Lung (tissue), 12 donors: ENCODE measurements around the gene CTDSP2. TPM values are rescaled to one million over a fixed set of nuclear protein-coding genes. Genes with fewer than 3 reads are reported as not detected.

Source experiments
- ATAC-seq: fragments of 200-7000 bp; cut with Tn5 transposase; one replicate; pipeline ENCODE4 v1.9.1; 2020; ENCODE audit warnings: moderate number of reproducible peaks; ENCODE audit not compliant: insufficient read depth, low FRiP score
- DNase-seq, 3 donors: peaks; one replicate each; pipeline ENCODE4 v3.0.0-alpha.2; 2013 to 2017
- H3K27ac ChIP-seq, 2 donors: one replicate each; pipeline ENCODE4 v1.5.1; 2013; ENCODE audit warnings: mild to moderate bottlenecking in 2 of 2, moderate library complexity in 2 of 2, control low read depth in 1 of 2, inconsistent platforms in 1 of 2, low read depth in 1 of 2, low read length in 1 of 2
- H3K27me3 ChIP-seq, 3 donors: one replicate each; pipeline ENCODE4 v1.5.1; 2013; ENCODE audit warnings: low read length in 2 of 3; ENCODE audit not compliant: control insufficient read depth in 3 of 3, insufficient read depth in 3 of 3
- H3K36me3 ChIP-seq, 4 donors: one replicate each; pipeline ENCODE4 v1.5.1; 2013; ENCODE audit warnings: low read length in 4 of 4, mild to moderate bottlenecking in 1 of 4, moderate library complexity in 1 of 4; ENCODE audit not compliant: control insufficient read depth in 4 of 4, insufficient read depth in 4 of 4
- H3K4me1 ChIP-seq, 5 donors: one replicate each; pipeline ENCODE4 v1.5.1; 2013; ENCODE audit warnings: low read length in 5 of 5, mild to moderate bottlenecking in 2 of 5, moderate library complexity in 1 of 5; ENCODE audit not compliant: control insufficient read depth in 5 of 5, insufficient read depth in 5 of 5
- H3K4me3 ChIP-seq: one replicate; pipeline ENCODE4 v1.5.1; 2013; ENCODE audit warnings: mild to moderate bottlenecking, control low read depth, moderate library complexity
- H3K9ac ChIP-seq, 2 donors: one replicate each; pipeline ENCODE4 v1.5.1; 2013; ENCODE audit warnings: low read length in 2 of 2, control low read depth in 1 of 2; ENCODE audit not compliant: insufficient read depth in 1 of 2
- H3K9me3 ChIP-seq, 4 donors: one replicate each; pipeline ENCODE4 v1.5.1; 2013; ENCODE audit warnings: low read length in 3 of 4, mild to moderate bottlenecking in 1 of 4, moderate library complexity in 1 of 4; ENCODE audit not compliant: control insufficient read depth in 4 of 4, insufficient read depth in 3 of 4
- WGBS, 2 donors: extraction: QIAGEN DNeasy Blood & Tissue Kit; methylation state at CpG; one replicate each; pipeline ENCODE4 v1.1.7; 2013; 5-methylcytosine and 5-hydroxymethylcytosine counted together
- polyA plus RNA-seq, 2 donors: library from polyadenylated mRNA; stranded (reverse); fragments of 200-250 nt; gene quantifications; one replicate each; pipeline ENCODE4 v1.2.1, GENCODE V29; 2013
- total RNA-seq, 2 donors: library from RNA; depleted of rRNA in 1 of 2; stranded (reverse); fragments of >200 nt in 1 of 2; gene quantifications; one replicate each; pipeline ENCODE4 v1.2.1, GENCODE V29; 2014 to 2021
- TF ChIP-seq, protein P1 (sequence below): IDR thresholded peaks from 2 replicates; pipeline ENCODE4 v1.5.1; 2012; ENCODE audit warnings: mild to moderate bottlenecking; ENCODE audit errors: control extremely low read depth, extremely low read depth
- donor health status: control.
- donor health status: control.
- donor health status: Bipolar disorder and iron deficiency.
- donor health status: healthy.
- donor health status: DM: yes; HTN: yes; CAD: no.

CTDSP2 gene
- total and polyA plus RNA-seq, 4 donors, result 46.8 to 179 (median 133) TPM

DNA sequence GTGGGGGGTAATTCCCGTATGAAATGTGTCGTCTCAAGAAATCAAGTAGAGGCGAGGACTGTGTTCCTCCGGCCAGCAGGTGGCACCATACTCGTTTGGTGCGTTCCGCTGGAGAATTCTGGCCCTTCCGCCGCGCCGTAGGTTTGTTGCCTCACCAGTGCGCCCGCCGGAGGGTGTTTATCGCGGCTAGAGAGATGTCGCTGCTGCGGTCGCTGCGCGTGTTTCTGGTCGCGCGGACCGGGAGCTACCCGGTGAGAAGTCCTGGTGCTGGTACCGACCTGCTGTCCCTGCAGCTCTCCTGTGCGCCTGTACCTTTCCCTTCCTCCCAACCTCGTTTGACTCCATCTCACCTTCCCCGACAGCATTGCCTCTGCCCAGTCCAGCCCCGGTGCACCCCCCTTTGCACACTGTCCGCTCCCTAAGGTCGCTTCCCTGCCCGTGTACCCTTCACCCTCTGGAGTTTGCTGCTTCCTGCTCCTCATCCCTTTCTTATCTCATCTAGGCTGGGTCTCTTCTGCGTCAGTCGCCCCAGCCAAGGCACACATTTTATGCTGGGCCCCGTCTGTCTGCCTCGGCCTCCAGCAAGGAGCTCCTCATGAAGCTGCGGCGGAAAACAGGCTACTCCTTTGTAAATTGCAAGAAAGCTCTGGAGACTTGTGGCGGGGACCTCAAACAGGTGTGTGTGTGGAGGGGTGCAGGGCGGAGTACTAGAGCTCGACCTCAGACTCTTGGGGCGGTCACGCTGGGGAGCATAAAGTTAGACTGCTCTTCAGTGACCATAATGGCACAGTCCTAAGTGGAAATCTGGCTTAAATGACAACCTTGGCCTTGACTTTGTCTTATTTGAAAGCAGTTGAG, 63.7 kb downstream of the CTDSP2 start, which contains the start of gene TSFM:
TSS of gene TSFM (plus strand) at position 180 of the 858 bp plus-strand sequence. CDS start at position 195, 15 bp downstream.
- peaks cover 9 to 28% (median 18%) of the 10 kb centered on the region in 4 donors for H3K36me3 ChIP-seq
- H3K4me1 ChIP-seq, result peaks cover 0 to 8% (median 4%) of the 10 kb centered on the region in 5 donors
- no peaks in the 10 kb centered on the region for H3K27me3 ChIP-seq
- H3K27ac ChIP-seq, result peak within 1 kb of the TSS; percentile 10 to 78
- no peaks in the 10 kb centered on the region for H3K9me3 ChIP-seq
- peak within 1 kb of the TSS; percentile 77 to 93 for H3K9ac ChIP-seq
- peak within 1 kb of the TSS; percentile 90 for H3K4me3 ChIP-seq
- peak; percentile 96 to 97 (median 96) for DNase-seq
- TF ChIP-seq, protein P1, sequence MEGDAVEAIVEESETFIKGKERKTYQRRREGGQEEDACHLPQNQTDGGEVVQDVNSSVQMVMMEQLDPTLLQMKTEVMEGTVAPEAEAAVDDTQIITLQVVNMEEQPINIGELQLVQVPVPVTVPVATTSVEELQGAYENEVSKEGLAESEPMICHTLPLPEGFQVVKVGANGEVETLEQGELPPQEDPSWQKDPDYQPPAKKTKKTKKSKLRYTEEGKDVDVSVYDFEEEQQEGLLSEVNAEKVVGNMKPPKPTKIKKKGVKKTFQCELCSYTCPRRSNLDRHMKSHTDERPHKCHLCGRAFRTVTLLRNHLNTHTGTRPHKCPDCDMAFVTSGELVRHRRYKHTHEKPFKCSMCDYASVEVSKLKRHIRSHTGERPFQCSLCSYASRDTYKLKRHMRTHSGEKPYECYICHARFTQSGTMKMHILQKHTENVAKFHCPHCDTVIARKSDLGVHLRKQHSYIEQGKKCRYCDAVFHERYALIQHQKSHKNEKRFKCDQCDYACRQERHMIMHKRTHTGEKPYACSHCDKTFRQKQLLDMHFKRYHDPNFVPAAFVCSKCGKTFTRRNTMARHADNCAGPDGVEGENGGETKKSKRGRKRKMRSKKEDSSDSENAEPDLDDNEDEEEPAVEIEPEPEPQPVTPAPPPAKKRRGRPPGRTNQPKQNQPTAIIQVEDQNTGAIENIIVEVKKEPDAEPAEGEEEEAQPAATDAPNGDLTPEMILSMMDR, result peak; percentile 96
- ATAC-seq, result peak; percentile 98
- 1% methylated on average over 45 of the region's 45 CpGs for WGBS, 2 donors

DNA sequence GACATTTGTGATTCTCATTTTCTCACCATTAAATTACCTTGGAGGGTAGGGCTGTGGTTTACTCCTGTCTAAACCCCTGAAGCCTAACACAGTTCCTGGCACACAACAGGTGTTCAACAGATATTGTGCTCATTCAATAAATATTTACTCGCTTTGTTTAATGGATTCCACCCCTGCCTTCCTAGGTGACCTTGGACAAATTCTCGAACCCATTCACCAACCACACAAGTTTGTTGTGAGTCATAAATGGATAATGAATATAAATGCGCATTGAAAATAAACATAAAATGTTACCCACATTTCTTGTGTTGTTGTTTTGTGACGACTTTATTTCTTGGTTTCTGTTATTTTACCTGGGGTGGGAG, 64.3 kb downstream of the CTDSP2 start:
- no peak overlapping the region for H3K9ac ChIP-seq
- TF ChIP-seq, protein P1, result no peak
- H3K27me3 ChIP-seq, result no peaks in the 10 kb centered on the region
- DNase-seq (no peak), ATAC-seq (no peak)
- H3K9me3 ChIP-seq, result no peaks in the 10 kb centered on the region
- no peak overlapping the region for H3K27ac ChIP-seq
- H3K4me3 ChIP-seq, result no peak overlapping the region
- H3K36me3 ChIP-seq, result peaks cover 9 to 23% (median 15%) of the 10 kb centered on the region in 4 donors
- WGBS, 2 donors, result 21 to 31% methylated on average over 4 of the region's 4 CpGs
- peaks cover 0 to 8% (median 4%) of the 10 kb centered on the region in 5 donors for H3K4me1 ChIP-seq

DNA sequence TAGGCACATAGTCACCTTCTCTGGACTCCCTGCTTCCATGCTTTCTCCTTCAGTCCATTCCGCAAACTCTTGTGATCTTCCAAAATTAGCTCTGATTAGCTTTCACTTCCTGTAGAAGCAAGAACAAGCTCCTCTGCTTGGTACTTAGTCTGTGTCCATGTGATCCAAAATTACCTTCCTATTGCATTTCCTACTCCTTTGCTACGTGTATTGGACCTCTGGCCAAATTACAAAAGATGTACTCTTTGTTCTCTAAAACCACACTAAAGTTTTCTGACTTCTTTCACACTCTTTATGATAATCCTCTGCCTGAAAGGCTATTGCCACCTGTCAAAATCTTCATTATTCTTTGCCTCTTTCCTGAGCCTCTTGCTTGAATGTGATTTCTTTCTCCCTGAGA, 64.7 kb downstream of the CTDSP2 start:
- WGBS, 2 donors, result 43 to 53% methylated on average over 2 of the region's 2 CpGs
- H3K4me1 ChIP-seq, result peaks cover 0 to 8% (median 4%) of the 10 kb centered on the region in 5 donors
- no peaks in the 10 kb centered on the region for H3K27me3 ChIP-seq
- no peak overlapping the region for H3K4me3 ChIP-seq
- H3K27ac ChIP-seq, result no peak overlapping the region
- TF ChIP-seq, protein P1, result no peak
- no peaks in the 10 kb centered on the region for H3K9me3 ChIP-seq
- H3K36me3 ChIP-seq, result peaks cover 7 to 24% (median 13%) of the 10 kb centered on the region in 4 donors
- H3K9ac ChIP-seq, result no peak overlapping the region
- no peak for ATAC-seq
- DNase-seq, result no peak
